Erythroblast (primary cell): ENCODE results near the gene DGAT2L6.
"Not testable (repeated sequence)": the region's sequence is repeated elsewhere in the genome, so short reads cannot be mapped to it uniquely, and the experiment has no call there.

Source experiments
- GATA1 ChIP-seq: IDR thresholded peaks from 2 replicates; pipeline ENCODE4 v1.6.1; 2011; ENCODE audit warnings: low read depth, mild to moderate bottlenecking, control low read depth, low read length, moderate library complexity
- POLR2A ChIP-seq: IDR thresholded peaks from 2 replicates; pipeline ENCODE4 v1.6.1; 2011; ENCODE audit warnings: mild to moderate bottlenecking, low read length

GRCh38 chrX:70243601-70244000, 66.3 kb downstream of the DGAT2L6 start:
- TF ChIP-seq POLR2A, GATA1: not testable (repeated sequence)
